ENCODE data around the gene CEP131. TPM values are rescaled to one million over a fixed set of nuclear protein-coding genes. Genes with fewer than 3 reads are reported as not detected.

Gene CEP131
- polyA plus RNA-seq, 2 of the 4 experiments (the other 2 are of a cell fraction) = 3.3 to 11.5 TPM

GRCh38 chr17:81218459-81218858 lies 4.3 kb downstream of the CEP131 start:
- whole genome bisulfite sequencing (ENCODE audit: missing lambda C conversion rate) = 86% methylated on average over 12 of the region's 13 CpGs
- ChIA-PET CTCF (interaction anchor here (1.0 to 4.4 kb wide), 6 partner anchors 8 to 76 kb away, joined by 3 to 19 read pairs (median 8); no protein-coding TSS in a partner anchor), POLR2A (no interaction called here)
- ATAC-seq = no peak
- no peak for DNase-seq (ENCODE audit: low read depth in 1 of 2, low spot score in 1 of 2)
- Histone ChIP-seq H3K4me3 (no peak overlapping the region), H3K4me2 (no peak overlapping the region), H3K4me1 (peaks cover 7% of the 10 kb centered on the region), H3K27ac (no peak overlapping the region), H3K9me3 (no peaks in the 10 kb centered on the region)
- TF ChIP-seq CEBPB (IDR thresholded peaks at IDR 0.05) (no peak), NFE2L2 (conservative IDR thresholded peaks at IDR 0.05; ENCODE audit: low read length) (no peak), RFX5 (IDR thresholded peaks at IDR 0.05) (no peak), HMGXB4 (CRISPR knock-in tag; IDR thresholded peaks at IDR 0.05; ENCODE audit: borderline replicate concordance) (no peak), CBX8 (IDR thresholded peaks at IDR 0.05) (no peak), HOXA7 (CRISPR knock-in tag; IDR thresholded peaks at IDR 0.05) (no peak)
- TF ChIP-seq, protein P1, sequence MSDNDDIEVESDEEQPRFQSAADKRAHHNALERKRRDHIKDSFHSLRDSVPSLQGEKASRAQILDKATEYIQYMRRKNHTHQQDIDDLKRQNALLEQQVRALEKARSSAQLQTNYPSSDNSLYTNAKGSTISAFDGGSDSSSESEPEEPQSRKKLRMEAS (IDR thresholded peaks at IDR 0.05) = no peak
- FAIRE-seq = no peak

DNA sequence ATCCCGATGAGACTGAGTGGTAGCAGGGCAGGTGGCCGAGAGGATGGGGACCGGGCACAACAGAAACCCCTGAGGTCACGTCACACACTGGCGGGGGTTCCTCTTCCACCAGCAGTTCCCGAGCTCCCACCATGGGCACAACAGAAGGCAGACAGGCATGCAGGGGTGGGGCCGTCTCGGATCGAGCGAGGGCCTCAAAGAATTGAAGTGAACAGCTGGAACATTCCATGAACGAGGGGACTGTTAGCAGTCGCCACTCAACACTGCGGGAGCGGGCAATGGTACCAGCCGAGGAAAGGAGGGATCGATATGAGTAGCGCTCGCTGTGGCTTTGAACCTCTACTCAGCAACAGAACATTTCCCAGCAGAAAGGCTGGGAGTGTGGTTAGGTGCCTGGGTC lies 5.3 kb downstream of the CEP131 start:
- ChIA-PET POLR2A (no interaction called here), CTCF (interaction anchor here (1.0 to 2.0 kb wide), 4 partner anchors 13 to 75 kb away, joined by 3 to 9 read pairs (median 4); no protein-coding TSS in a partner anchor)
- FAIRE-seq = no peak
- H3K4me1 ChIP-seq = peaks cover 5% of the 10 kb centered on the region
- DNase-seq (ENCODE audit: low read depth in 1 of 2, low spot score in 1 of 2) = no peak
- no peak overlapping the region for H3K27ac ChIP-seq
- 91% methylated on average over 18 of the region's 18 CpGs for WGBS (ENCODE audit: missing lambda C conversion rate)
- no peak for TF ChIP-seq JUNB (IDR thresholded peaks at IDR 0.05)
- no peak for TF ChIP-seq HMGXB4 (CRISPR knock-in tag; IDR thresholded peaks at IDR 0.05; ENCODE audit: borderline replicate concordance)
- no peak for TF ChIP-seq MYC (IDR thresholded peaks at IDR 0.05; ENCODE audit: borderline replicate concordance, low read length)
- TF ChIP-seq SMC3 (IDR thresholded peaks at IDR 0.05) = no peak
- TF ChIP-seq GATA3 (IDR thresholded peaks at IDR 0.05; ENCODE audit: borderline replicate concordance) = no peak
- no peak for TF ChIP-seq RARB (CRISPR knock-in tag; IDR thresholded peaks at IDR 0.05)
- TF ChIP-seq BCL3 (IDR thresholded peaks at IDR 0.05) = no peak
- H3K4me2 ChIP-seq = no peak overlapping the region
- H3K9me3 ChIP-seq = no peaks in the 10 kb centered on the region
- no peak for ATAC-seq
- H3K4me3 ChIP-seq = no peak overlapping the region

GRCh38 chr17:81213978-81214377 lies 8.8 kb downstream of the CEP131 start:
- POLR2A ChIA-PET = no interaction called here
- no peak for ATAC-seq
- Histone ChIP-seq H3K4me3 (no peak overlapping the region), H3K9me3 (no peaks in the 10 kb centered on the region), H3K4me1 (no peaks in the 10 kb centered on the region), H3K27ac (no peak overlapping the region), H3K4me2 (no peak overlapping the region)
- no peak for FAIRE-seq
- CTCF ChIA-PET = no interaction called here
- DNase-seq (ENCODE audit: low read depth in 1 of 2, low spot score in 1 of 2) = no peak
- TF ChIP-seq RAD21 (conservative IDR thresholded peaks at IDR 0.05 in 1 of 2, IDR thresholded peaks at IDR 0.05 in 1 of 2) (no peak), POLR2AphosphoS2 (conservative IDR thresholded peaks at IDR 0.05; ENCODE audit: low read length) (no peak), ZFP36 (IDR thresholded peaks at IDR 0.05; ENCODE audit: borderline replicate concordance, partially characterized antibody) (no peak), CBX2 (IDR thresholded peaks at IDR 0.05; ENCODE audit: borderline replicate concordance, low read depth) (no peak), HMGXB4 (CRISPR knock-in tag; IDR thresholded peaks at IDR 0.05; ENCODE audit: borderline replicate concordance) (no peak), ESRRA (IDR thresholded peaks at IDR 0.05; ENCODE audit: borderline replicate concordance, low read length) (no peak), SMC3 (IDR thresholded peaks at IDR 0.05) (no peak), RFX5 (IDR thresholded peaks at IDR 0.05) (no peak), POLR2A (IDR thresholded peaks at IDR 0.05; ENCODE audit: low read length) (no peak), NFE2L2 (conservative IDR thresholded peaks at IDR 0.05; ENCODE audit: low read length) (no peak), HOXA7 (CRISPR knock-in tag; IDR thresholded peaks at IDR 0.05) (no peak), CTCF (IDR thresholded peaks at IDR 0.05) (no peak), EP300 (IDR thresholded peaks at IDR 0.05) (no peak), TP53 (CRISPR knock-in tag; IDR thresholded peaks at IDR 0.05) (no peak)
- 94% methylated on average over 8 of the region's 8 CpGs for WGBS (ENCODE audit: missing lambda C conversion rate)

All from A549 (cell line).